NCI-H2227 (cell line): Measurements from ENCODE around the gene SMIM22.

Source experiments
- DNase-seq: peaks from one replicate; lab custom pipeline; 2025; ENCODE audit not compliant: unreplicated experiment; lab: John Stamatoyannopoulos, UW

SMIM22 gene

DNA sequence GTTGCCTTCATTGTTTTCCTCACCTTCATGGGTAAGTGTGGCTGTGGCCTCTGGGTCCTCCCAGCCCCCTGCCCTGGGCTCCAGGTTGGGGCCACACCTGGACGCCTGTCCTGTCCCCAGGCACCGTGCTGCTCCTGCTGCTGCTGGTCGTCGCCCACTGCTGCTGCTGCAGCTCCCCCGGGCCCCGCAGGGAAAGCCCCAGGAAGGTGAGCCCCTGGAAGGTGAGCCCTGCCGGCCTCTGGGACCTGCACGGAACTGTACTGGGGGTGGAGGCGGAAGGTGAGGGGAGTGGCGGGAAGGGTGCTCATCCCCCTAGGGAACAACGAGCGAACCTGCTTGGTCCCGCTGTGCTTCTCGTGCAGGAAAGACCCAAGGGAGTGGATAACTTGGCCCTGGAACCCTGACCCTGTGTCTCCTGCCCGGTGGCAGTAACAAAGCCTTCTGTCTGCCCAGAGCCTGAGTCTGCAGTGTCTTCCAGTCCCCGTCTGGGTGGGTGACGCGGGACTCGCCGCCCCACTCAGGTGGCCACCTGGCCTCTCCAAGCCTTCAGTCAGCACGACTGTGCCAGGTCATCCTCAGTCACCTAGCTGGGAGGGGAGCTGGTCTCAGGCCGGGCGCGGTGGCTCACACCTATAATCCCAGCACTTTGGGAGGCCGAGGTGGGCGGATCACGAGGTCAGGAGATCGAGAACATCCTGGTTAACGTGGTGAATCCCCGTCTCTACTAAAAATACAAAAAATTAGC is 831 bp downstream of the SMIM22 start:
- DNase-seq, result no peak

DNA sequence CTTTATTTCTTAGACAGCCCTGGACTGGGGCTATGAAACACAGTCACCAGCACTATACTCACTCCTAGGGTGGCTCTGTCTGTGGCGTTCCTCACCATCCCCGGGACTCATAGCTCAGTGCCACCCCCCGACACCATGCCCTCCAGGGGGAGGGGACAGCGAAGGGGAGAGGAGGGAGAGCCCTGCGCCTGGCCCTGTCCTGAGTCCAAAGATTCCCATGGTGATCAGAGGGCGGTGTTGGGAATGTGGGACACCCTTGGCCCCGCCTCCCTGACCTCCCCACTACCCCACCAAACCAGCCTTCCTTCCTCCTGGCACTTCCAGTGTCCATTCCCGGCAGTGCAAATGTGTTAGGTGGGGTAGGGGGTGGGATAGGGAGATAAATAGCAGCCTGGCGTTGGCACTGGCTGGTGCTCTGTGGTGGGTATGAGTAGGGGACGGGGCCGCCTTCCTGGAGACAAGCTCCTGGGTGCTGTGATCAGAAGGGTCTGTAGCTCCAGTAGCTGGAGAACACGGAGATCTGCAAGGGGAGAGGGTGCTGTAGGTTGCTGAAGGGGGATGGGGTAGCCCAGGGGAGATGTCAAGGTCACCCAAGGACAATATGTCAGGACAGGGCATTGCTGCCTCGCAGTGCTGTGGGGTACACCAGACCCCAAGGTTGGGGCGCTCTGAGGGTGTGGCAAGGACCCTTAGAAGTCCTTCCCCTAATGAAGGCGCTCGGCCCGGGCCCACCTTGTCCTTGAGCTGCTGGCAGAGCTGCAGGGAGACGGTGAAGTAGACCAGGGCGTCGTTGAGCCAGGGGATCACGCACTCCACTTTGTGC is 2.0 kb downstream of the SMIM22 start:
- DNase-seq, result no peak

DNA sequence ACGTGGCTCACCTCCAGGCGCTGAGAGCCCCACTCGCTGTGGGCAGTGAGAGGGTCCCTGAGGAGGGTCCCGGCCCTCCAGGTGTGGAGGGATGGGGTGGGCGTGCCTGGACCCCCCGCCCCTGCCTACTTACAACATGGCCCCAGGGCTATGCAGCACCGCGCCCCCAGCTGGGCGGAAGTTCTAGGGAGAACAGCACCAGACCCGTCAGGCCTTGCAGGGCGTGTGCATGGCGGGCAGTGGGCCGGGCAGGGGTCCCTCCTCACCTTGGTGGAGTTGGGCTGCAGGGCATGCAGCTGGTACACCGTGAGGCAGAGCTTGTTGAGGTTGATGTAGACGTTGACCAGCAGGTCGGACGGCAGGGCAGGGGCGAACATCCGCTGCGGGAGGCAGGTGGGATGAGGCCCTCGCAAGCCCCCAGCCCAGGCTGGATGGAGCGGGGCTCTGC is 2.7 kb downstream of the SMIM22 start:
- no peak for DNase-seq

DNA sequence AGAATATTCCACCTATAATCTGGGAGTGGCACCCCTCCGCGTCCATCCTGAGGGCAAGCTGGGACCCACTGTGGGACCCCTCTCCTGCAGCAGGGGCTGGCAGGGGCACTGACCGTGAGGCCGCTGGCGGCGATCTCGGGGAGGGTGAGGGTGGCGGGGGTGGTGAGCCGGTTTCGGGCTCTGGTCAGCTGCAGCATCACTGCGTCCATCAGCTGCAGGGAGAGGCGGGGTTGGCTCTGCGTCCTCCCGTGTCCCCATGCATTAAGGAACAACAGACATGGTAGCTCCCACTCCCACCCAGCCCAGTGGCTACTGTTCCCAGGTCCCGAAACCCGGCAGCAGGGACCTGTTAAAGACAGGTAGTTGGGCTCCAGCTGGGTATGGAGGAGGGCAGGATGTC is 3.3 kb downstream of the SMIM22 start:
- no peak for DNase-seq

DNA sequence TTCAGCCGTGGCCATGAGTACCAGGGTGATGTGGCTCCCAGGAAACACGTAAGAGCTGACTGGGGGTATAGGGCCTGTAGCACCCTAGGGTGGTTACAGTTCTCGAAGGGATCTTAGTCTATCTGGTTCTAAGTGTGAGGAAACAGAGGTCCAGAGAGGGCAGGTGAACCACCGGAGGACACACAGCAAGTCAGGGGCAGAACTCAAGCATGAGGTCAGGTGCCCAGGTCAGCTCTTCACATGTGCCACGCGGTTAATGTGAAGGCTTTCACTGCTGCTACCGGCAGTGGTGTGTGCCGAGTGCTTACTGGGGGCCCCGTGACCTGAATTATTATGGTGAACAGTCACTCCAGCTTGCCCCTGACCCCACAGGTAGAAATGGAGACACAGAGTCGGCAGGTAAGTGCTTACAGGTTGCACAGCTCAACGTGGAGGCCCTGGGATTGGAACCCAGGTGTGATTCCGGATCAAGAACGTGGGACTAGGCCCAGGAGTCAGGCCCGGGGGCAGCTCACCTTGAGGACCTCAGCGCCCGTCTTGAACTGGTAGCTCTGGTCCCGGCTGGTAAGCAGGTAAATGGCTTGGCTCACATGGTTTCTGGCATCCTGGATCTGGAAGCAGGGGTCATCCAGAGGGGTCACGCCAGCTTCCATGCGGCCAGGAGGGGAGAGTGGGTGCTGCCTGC is 4.1 kb downstream of the SMIM22 start:
- no peak for DNase-seq

DNA sequence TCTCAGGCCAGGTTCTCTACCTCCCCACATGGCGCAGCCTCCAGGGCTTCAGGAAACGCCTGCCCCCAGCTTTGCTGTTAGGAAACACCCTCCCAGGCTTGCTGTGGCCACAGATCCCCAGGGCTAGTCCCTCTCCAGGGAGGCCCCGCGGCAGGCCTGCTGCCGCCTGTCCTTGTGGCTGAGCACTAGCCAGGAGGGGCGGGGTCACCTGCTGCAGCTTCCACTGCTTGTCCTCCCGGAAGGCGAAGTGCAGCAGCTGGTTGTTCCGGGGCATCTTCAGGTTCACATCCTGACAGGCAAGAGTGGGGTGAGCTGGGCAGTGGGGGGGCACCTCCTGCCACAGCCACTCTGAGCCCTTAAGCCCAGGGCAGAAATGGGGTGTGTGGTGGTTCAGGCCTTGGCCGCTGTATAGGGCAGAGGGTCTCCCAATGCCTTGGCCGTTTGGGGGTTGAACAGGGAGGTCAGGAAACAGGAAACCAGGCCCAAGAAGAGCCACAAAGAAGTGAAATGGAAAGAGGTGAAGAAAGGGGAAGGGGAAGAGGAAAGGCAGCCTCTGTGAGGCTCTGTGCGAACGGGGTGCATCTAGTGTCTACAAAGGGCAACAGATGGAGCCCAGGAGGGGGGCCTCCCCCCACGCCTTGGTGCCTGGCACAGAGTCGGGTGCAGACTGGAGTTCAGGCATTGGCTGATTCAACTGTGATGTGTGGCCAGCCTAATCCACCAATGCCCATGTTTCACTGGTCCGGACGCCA is 5.3 kb downstream of the SMIM22 start:
- peak; percentile 54 for DNase-seq

DNA sequence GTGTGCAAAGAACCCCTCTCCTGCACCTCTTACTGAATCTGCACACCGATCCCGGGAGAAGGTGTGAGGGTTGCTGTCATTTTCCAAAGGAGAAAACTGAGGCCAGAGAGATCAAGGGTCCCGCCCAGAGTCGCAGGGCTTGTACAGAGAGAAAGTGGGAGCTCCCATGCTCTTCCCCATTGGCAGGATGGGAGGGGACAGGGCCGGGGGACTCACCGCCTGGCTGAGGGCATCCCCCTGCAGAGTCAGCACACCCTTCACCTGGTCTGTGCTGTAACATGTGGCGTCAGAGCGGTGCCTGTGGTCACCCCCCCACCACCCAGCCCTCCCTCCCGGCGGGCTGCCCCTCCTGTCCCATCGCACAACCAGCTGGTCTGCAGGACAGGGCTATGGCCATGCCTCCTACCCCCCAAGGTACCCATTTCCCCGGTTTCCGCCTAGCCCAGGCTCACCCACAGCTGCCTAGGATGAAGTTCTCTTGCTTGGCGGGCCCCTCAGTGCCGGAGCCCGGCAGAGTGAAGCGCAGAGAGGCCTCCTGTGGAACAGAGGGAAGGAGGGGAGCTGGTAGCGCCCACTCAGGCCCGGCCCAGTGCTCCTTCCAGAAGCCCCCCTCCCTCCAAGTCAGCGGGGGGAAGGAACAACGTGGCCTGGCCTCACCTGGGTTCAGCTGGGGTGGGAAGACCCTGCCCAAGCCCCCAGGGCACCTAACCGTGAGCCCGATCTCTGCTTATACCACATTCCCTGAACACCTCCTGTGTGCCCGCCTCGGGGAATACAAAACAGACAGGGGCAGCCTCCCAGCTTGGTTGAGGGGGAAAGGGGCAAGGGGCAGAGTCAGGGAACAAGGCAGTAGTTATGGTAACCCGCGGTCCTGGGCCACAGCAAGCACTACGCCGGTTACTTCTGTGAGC is 6.1 kb downstream of the SMIM22 start:
- no peak for DNase-seq

DNA sequence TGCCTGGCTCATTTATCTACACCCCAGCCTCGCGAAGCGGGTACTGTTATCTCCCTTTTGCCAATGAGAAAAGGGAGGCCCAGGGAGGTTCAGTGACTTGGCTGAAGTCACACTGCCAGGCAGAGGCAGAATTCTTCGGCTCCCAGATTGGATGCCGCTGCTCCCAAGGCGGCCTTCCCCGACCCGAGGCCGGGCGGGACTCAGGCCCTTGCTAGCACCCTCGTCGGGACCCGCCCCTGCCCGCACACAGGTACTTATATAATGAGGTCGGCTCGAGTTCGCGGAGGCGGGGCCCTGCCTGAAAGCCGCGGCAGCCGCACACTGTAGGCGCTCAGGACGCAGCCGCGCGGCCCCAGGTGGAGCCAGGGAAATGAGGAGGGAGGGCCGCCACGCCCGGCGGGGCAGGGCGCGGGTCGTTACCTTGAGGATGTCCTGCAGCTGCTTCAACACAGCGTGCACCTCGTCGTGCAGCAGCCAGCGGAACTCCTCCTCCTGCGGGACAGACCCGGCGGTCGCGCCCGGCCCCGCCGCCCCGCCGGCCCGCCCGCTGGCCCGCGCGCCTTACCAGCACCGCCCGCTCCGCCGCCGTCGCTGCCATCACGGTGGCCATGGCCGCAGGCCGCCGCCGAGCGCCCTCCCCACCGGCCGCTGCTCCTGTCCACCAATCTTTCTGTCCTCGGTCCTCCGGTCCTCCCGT is 6.9 kb downstream of the SMIM22 start, which contains the start of gene ROGDI:
Gene ROGDI (minus strand): TSS at position 672 of the 697 bp plus-strand sequence. CDS start 62 bp downstream, at position 610.
- peak; percentile 87 for DNase-seq

DNA sequence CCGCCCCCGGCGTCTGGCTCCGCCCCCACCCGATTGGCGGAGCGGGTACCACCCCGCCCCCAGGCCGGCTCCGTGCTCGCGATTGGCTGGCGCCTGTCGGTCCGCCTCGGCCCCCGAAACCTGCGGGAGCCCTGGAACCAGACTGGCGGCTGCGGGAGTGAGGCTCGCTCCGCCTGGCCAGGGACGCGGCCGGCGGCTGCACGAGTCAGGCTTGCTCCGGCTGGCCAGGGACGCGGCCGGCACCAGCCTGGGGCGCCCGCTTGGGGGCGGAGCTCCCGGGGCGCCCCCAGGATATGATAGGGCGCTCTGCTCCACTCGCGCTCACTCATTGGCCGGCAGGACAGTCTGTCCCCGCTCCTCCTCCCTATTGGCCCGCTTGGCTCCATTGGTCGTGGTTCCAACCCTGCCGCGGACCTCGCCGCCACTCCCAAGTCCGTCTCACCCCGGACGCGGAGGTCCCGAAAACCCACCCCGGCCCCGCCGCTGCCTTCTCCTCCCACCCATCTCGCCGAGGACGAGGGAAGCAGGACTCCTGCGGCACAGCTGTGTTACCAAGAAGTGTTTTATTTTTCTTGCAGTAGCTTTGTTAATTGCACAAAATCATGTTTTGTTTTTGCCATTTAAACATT is 7.6 kb downstream of the SMIM22 start:
- peak; percentile 96 for DNase-seq

DNA sequence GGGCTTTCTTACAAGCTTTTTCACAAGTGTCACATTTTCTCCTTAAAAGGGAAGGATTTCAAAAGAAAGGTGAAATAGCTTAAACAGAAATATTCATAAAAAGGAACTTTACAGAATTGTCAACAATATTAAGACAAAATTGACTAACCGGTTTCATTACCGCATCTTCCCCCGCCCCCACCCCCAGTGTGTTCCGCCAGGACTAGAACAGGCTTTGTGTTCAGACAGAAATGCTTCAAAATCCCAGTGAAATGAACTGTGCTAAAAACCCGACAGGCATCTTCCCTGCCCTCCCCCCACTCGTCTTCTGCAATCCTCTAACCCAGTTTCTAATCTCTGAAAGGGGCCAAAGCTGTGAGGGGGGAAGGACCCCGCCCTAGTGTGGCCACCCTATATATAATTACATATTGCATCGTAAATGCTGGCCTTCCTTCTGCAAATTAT is 8.3 kb downstream of the SMIM22 start:
- no peak for DNase-seq

DNA sequence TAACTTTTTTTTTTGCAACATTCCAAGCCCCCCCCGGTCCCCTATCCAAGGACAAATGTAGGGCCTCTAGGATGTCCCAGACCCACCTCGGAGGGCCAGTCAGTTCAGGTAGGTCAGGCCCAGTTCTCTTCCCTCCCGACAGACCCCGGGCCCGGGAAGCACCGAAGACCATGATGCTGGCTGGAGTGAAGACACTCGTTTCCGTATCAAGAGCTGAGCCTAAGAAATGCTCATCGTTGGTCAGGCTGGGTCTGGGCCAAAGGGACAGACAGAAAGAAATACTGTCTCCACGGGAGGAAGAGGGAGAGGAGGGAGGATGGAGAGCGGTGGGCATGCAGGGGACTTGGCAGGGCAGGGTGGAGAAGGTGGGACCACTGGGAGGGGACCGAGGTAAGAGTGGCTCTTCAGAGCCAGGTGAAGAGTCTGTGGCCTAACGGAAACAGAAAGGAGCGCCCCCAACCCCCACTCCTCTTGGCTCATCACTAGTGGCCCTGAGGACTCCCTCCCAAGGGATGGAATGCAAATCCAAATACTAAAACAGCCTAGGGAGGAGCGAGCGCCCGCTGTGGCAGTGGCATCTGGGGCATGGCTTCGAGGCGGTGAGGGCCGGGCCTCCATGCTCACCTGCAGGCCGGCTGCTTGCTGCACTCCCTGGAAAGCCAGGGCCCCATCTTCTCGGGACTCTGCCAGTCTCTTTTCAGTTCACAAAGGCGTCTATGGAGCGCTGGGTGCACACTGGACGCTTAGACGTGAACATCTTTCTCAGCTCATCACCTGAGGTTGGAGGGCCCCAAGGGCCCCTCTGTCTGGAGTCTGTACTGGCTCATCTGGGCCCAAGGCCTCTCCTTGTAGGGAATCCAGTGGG is 9.0 kb downstream of the SMIM22 start:
- DNase-seq, result no peak

DNA sequence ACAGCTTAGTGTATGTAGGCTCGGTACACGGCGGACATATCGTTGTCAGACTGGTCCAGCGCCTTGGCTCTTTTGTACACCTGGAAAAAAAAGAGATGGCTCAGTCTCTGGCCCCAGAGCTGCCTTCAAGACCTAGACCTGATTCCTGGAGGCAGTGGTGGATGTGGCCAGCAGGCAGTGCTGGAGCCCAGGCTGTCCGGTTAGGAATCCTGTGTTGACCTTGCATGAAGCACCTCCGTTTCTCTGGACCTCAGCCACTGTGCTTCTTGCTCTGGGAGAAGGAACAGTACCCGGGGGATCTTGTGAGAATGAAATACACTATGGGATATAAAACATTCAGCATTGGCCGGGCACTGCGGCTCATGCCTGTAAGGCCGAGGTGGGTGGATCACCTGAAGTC is 10.1 kb downstream of the SMIM22 start:
- DNase-seq, result no peak

DNA sequence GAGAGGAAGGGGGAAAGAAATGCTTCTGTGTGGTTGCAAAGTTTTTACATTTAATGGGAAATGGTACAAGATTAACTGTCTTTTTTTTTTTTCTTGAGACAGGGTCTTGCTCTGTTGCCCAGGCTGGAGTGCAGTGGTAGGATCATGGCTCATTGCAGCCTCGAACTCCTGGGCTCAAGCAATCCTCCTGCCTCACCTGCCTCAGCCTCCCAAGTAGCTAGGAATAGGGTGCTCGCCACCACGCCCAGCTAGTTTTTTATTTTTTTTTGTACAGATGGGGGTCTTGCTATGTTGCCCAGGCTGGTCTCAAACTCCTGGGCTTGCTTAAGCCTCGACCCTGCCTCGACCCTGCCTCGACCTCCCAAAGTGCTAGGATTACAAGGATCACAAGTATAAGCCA is 11.1 kb downstream of the SMIM22 start:
- no peak for DNase-seq

DNA sequence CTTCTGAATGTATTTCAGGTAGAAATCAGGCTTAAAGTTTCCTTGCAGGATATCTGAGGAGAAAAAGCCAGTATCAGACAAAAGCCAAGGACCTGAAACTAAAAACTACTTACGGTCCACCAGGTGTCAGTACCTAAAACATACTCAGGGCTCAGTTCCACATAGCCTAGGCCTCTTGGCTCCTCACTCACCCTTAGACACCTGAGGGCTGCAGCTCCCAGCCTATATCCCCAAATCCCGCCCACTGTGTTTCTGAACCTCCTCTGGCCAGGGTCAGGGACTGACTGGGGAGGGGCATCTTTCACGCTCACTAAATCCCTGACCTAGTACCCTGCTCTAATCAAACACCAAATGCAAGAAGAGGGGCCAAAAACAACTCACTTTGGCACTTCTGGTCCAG is 16.1 kb downstream of the SMIM22 start:
- no peak for DNase-seq

DNA sequence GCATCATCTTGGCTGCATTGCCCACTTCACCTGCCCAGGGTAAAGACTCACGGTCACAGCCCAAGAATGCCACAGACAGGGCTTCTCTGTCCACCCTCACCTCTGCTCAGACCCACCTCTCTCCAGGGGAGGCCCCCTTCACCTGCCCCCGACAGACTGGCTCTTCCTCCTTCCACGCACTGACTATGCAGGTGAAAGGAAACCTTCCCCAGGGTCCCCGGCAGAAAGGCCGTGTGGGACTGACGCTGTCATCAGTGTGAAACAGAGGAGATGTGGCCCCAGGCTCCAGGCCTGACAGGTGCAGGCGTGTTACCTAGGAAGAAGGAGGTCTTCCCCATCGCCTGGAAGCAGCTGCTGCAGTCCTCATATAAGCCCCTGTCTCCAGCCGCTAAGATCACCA is 16.6 kb downstream of the SMIM22 start:
- DNase-seq, result no peak

DNA sequence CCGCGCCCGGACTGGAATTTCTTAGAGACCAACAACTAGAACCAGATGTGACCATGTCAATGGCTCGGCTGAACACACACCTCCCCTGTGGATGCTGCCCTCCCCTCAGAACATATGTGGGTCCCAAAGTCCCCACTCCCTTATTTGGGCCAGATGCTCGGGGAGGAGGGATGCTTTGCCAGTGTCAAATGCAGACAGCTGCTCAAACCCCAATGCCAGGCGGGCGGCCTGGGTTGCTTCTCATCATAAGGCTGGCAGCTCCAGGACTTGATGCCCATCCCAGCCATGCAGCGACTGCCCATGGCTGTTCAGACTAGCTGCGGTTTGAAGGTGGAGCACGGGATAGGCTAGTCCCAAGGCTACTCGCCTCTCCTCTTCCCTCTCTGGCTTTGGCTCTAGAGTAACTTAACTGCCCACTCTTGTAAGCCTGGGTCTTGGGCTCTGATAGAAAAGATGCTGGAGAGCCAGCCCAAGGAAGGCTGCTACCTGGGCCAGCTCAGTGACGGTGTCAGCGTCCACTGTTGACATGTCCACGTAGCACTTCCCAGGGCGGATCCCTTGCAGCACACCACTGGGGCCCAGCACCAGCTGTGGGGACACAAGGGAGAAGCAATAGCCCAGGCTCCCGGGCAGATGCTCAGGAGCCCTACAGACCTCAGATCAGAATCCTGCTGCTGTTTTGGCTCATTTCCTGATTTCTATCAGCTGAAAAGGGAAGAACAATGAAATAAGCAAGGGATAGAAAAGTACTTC is 18.3 kb downstream of the SMIM22 start:
- no peak for DNase-seq

DNA sequence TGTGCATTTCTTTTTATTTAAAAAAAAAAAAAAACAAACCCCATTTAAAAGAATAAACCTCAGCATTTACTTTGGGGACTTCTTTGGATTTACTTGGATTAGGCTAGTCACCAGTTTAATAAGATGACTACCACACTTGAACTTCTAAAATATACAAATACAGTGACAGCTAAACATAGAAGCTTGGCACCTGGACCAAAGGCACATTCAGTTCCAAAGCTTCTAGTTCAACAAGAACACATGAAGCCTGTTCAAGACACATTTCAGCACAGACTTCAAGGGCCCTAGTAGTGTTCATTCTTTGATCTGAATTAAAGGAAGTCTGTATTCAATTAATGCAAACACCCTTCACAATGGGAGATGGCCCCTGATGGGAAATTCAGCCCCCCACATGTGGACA is 18.9 kb downstream of the SMIM22 start:
- no peak for DNase-seq
